ENCODE measurements around the gene FMOD. TPM values are rescaled to one million over a fixed set of nuclear protein-coding genes. Genes with fewer than 3 reads are reported as not detected.
A peak's percentile ranks its signal among the peaks of the same experiment; 100 is the strongest.

The FMOD gene
- total and polyA plus RNA-seq, 8 donors, result 36.6 to 97.6 (median 71.8) TPM

GRCh38 chr1:203364094-203364801 lies 13.3 kb upstream of the FMOD start:
- Histone ChIP-seq H3K4me1 (peaks cover 0 to 16% of the 10 kb centered on the region in 2 donors), H3K27me3 (peaks cover 0 to 9% of the 10 kb centered on the region in 2 donors), H3K9me3 (no peaks in the 10 kb centered on the region), H3K4me3 (no peak overlapping the region), H3K27ac (no peak overlapping the region), H3K36me3 (no peaks in the 10 kb centered on the region)
- TF ChIP-seq CTCF (IDR thresholded peaks at IDR 0.05), result no peak
- intact Hi-C loops (cut with DNase I), result loop anchor here in 1 of 2 donors (10.0 kb wide), 1 partner anchor 71 kb away; no protein-coding TSS in a partner anchor
- ATAC-seq, result no peak
- no peak for DNase-seq

DNA sequence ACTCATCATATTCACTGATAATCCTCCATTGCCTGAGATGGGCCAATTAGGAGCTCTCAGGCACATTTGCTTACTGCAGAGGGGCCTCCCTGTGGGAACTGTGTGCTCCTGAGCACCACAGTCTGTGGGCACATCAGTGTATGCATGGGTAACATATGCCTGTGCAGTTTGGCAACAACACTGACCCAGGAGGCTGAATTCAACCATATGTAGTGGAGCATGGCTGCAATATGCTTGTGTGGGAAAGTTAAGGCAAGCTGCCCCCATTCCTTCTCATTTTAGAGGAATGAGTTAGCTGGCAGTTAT lies 11.8 kb upstream of the FMOD start:
- Histone ChIP-seq H3K27me3 (peaks cover 0 to 9% of the 10 kb centered on the region in 2 donors), H3K4me3 (no peak overlapping the region), H3K36me3 (no peaks in the 10 kb centered on the region), H3K4me1 (peaks cover 0 to 7% of the 10 kb centered on the region in 2 donors), H3K27ac (no peak overlapping the region), H3K9me3 (no peaks in the 10 kb centered on the region)
- intact Hi-C loops (cut with DNase I), result loop anchor here in 1 of 2 donors (10.0 kb wide), 1 partner anchor 72 kb away; no protein-coding TSS in a partner anchor
- TF ChIP-seq CTCF (IDR thresholded peaks at IDR 0.05), result no peak
- no peak for DNase-seq
- no peak for ATAC-seq

GRCh38 chr1:203361945-203362719 lies 11.2 kb upstream of the FMOD start:
- no peaks in the 10 kb centered on the region for H3K36me3 ChIP-seq
- TF ChIP-seq CTCF (IDR thresholded peaks at IDR 0.05), result no peak
- ATAC-seq (peak; percentile 54), DNase-seq (no peak)
- peaks cover 0 to 9% of the 10 kb centered on the region in 2 donors for H3K27me3 ChIP-seq
- intact Hi-C loops (cut with DNase I), result loop anchor here in 1 of 2 donors (10.0 kb wide), 1 partner anchor 73 kb away; no protein-coding TSS in a partner anchor
- H3K9me3 ChIP-seq, result no peaks in the 10 kb centered on the region
- no peak overlapping the region for H3K4me3 ChIP-seq
- peaks cover 0 to 7% of the 10 kb centered on the region in 2 donors for H3K4me1 ChIP-seq
- H3K27ac ChIP-seq, result no peak overlapping the region

GRCh38 chr1:203360547-203361185 lies 9.7 kb upstream of the FMOD start:
- no peaks in the 10 kb centered on the region for H3K36me3 ChIP-seq
- ATAC-seq, result no peak
- peaks cover 0 to 9% of the 10 kb centered on the region in 2 donors for H3K27me3 ChIP-seq
- peaks cover 0 to 7% of the 10 kb centered on the region in 2 donors for H3K4me1 ChIP-seq
- no peak for TF ChIP-seq CTCF (IDR thresholded peaks at IDR 0.05)
- no peak overlapping the region for H3K4me3 ChIP-seq
- no peak overlapping the region for H3K27ac ChIP-seq
- no peak for DNase-seq
- intact Hi-C loops (cut with DNase I), result loop anchor here in 1 of 2 donors (10.0 kb wide), 1 partner anchor 74 kb away; no protein-coding TSS in a partner anchor
- no peaks in the 10 kb centered on the region for H3K9me3 ChIP-seq
